Mesodermal cell (in vitro differentiated cells): Measurements from ENCODE around the gene ARHGEF25.
"Not testable (repeated sequence)": the region's sequence is repeated elsewhere in the genome, so short reads cannot be mapped to it uniquely, and the experiment has no call there.

ENCODE experiments used
- H3K27ac ChIP-seq: 2 replicates; pipeline ENCODE4 v1.7.0; 2013; ENCODE audit warnings: mild to moderate bottlenecking, low read depth, low read length, moderate library complexity; ENCODE audit not compliant: severe bottlenecking
- H3K36me3 ChIP-seq: 2 replicates; pipeline ENCODE4 v1.7.1; 2013; ENCODE audit warnings: mild to moderate bottlenecking, low read length, moderate library complexity; ENCODE audit not compliant: control insufficient read depth, insufficient read depth
- H3K4me1 ChIP-seq: one replicate; pipeline ENCODE4 v1.7.1; 2013; ENCODE audit warnings: mild to moderate bottlenecking, low read length; ENCODE audit not compliant: insufficient read depth, control insufficient read depth, poor library complexity, severe bottlenecking
- H3K4me3 ChIP-seq: 2 replicates; pipeline ENCODE4 v1.7.0; 2013; ENCODE audit warnings: low read length, control low read depth, mild to moderate bottlenecking; ENCODE audit not compliant: insufficient read depth, poor library complexity, severe bottlenecking; ENCODE audit errors: extremely low read depth
- H3K9me3 ChIP-seq: 2 replicates; pipeline ENCODE4 v1.7.1; 2013; ENCODE audit warnings: mild to moderate bottlenecking, low read length, moderate library complexity; ENCODE audit not compliant: control insufficient read depth
- WGBS, 2 experiments: methylation state at CpG; one replicate each; pipeline ENCODE4 v1.1.5; 2013; ENCODE audit warnings: missing lambda C conversion rate in 2 of 2; ENCODE audit not compliant: insufficient coverage in 2 of 2; 5-methylcytosine and 5-hydroxymethylcytosine counted together

ARHGEF25 gene

DNA sequence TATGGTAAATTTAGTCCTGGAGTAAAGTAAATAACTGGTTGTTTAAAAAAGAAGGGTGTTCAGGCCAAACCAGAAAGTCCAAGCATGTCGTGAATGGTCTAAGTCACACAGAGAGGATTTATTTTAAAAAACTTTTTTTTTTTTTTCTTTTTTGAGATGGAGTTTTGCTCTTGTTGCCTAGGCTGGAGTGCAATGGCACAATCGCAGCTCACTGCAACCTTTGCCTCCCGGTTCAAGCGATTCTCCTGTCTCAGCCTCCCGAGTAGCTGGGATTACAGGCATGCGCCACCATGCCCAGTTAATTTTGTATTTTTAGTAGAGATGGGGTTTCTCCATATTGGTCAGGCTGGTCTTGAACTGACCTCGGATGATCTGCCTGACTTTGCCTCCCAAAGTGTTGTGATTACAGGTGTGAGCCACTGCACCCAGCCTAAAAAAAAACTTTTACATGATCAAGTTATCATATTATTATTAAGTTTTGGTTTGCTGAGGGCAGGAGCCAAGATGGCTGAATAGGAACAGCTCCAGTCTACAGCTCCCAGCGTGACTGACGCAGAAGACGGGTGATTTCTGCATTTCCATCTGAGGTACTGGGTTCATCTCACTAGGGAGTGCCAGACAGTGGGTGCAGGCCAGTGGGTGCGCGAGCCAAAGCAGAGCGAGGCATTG lies 34.9 kb downstream of the ARHGEF25 start:
- not testable (repeated sequence) for H3K4me1 ChIP-seq, H3K9me3 ChIP-seq, H3K36me3 ChIP-seq, H3K4me3 ChIP-seq, H3K27ac ChIP-seq
- WGBS, 2 experiments, result 47 to 64% methylated on average over 3 to 8 of the region's 13 CpGs

- 80% methylated on average over 1 of the region's 15 CpGs; no CpG with 5 or more reads in 1 of the 2 experiments for WGBS, 2 experiments
- not testable (repeated sequence) for H3K4me3 ChIP-seq, H3K9me3 ChIP-seq, H3K27ac ChIP-seq, H3K36me3 ChIP-seq, H3K4me1 ChIP-seq
Measured at GRCh38 chr12:57646659-57647049, 35.4 kb downstream of the ARHGEF25 start.

DNA sequence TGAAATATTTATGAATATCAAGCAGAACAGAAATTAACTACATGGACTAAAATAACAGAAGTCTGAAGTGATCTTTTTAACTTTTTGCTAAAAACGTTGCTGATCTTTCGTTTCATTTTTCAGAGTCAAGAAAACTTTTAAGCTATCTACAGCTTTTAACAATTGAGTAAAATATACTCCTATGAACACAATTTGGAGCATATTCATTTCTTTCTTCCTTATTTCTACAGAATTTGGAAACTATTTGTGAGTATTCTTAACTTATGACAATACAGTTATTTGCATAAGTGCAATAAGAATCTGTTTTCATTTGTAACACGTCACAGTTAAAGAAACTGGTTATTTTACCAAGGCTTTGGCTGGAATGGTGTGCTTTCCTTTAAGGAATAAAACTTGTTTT lies 42.8 kb downstream of the ARHGEF25 start:
- 50% methylated on average over 3 of the region's 3 CpGs; no CpG with 5 or more reads in 1 of the 2 experiments for WGBS, 2 experiments
- H3K4me3 ChIP-seq, result no peak overlapping the region
- H3K27ac ChIP-seq, result no peak overlapping the region

DNA sequence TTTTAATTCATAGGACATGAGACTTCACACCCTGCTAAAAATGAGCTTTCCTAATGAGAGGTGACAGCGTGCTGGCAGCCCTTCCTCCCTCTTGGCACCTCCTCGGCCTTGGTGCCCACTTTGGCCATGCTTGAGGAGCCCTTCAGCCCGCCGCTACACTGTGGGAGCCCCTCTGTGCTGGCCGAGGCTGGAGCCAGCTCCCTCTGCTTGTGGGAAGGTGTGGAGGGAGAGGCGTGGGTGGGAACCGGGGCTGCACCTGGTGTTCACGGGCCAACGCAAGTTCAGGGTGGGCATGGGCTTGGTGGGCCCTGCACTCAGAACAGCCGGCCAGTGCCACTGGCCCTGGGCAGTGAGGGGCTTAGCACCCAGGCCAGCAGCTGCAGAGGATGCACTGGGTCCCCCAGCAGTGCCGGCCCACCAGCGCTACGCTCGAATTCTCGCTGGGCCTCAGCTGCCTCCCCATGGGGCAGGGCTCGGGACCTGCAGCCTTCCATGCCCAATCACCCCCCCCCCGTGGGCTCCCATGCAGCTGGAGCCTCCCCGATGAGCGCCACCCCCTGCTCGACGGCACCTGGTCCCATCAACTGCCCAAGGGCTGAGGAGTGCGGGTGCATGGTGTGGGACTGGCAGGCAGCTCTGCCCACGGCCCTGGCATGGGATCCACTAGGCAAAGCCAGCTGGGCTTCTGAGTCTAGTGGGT lies 44.5 kb downstream of the ARHGEF25 start:
- no peak overlapping the region for H3K27ac ChIP-seq
- H3K36me3 ChIP-seq, result no peaks in the 10 kb centered on the region
- 79 to 82% methylated on average over 11 to 22 of the region's 23 CpGs for WGBS, 2 experiments
- no peaks in the 10 kb centered on the region for H3K4me1 ChIP-seq
- no peak overlapping the region for H3K4me3 ChIP-seq
- H3K9me3 ChIP-seq, result peaks cover 22% of the 10 kb centered on the region

More for the DNA sequence above, 42.8 kb downstream of the ARHGEF25 start:
- Histone ChIP-seq H3K9me3 (peaks cover 8% of the 10 kb centered on the region), H3K4me1 (no peaks in the 10 kb centered on the region), H3K36me3 (no peaks in the 10 kb centered on the region)

DNA sequence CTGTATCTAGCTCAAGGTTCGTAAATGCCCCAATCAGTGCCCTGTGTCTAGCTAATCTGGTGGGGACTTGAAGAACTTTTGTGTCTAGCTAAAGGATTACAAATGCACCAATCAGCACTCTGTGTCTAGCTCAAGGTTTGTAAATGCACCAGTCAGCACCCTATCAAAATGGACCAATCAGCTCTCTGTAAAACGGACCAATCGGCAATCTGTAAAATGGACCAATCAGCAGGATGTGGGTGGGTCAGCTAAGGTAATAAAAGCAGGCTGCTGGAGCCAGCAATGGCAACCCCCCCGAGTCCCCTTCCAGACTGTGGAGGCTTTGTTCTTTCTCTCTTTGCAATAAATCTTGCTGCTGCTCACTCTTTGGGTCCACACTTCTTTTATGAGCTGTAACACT lies 45.2 kb downstream of the ARHGEF25 start:
- WGBS, 2 experiments, result 79 to 83% methylated on average over 3 to 4 of the region's 4 CpGs
- peaks cover 23% of the 10 kb centered on the region for H3K9me3 ChIP-seq
- not testable (repeated sequence) for H3K27ac ChIP-seq, H3K4me3 ChIP-seq, H3K36me3 ChIP-seq, H3K4me1 ChIP-seq

DNA sequence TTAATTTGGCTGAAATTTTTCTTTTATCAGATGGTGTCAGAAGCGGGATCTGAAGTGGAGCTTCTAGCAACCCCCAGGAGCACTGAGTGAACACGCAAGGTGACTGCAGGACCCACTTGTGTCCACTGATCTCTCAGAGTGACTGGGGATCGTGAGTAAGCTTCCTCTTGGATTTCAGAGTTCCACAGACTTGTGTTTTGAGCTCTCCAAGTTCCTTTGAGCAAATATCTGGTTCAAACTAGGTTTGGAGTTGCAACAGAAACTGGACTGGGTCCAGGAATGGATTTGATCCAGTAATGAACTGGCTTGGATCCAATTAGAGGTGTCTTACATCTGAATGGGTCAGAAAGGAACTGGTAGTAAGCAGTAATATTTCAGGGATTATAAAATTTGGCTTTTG lies 46.5 kb downstream of the ARHGEF25 start:
- H3K4me3 ChIP-seq, result no peak overlapping the region
- peaks cover 30% of the 10 kb centered on the region for H3K9me3 ChIP-seq
- 42 to 48% methylated on average over 3 of the region's 3 CpGs for WGBS, 2 experiments
- no peaks in the 10 kb centered on the region for H3K36me3 ChIP-seq
- H3K27ac ChIP-seq, result no peak overlapping the region
- H3K4me1 ChIP-seq, result no peaks in the 10 kb centered on the region

DNA sequence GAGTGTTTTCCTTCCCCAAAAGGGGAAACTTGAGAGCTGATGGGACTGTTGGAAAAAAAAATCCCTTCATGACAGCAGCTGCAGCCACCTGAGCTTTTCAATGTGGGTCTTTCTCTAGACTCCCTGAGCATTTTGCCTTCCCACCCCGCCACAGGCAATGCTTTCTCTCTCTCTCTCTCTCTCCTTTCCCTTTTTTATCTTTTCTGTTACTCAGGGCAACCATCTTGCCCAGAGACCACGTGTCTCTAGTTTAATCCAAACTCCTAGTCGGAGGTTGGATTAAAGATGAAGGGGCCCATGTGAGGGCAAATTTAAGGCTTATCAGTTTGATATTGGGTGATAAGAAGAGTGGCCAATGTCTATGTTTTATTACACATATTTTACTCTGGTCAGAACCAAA lies 47.7 kb downstream of the ARHGEF25 start:
- Histone ChIP-seq H3K4me1 (no peaks in the 10 kb centered on the region), H3K27ac (no peak overlapping the region), H3K9me3 (peaks cover 32% of the 10 kb centered on the region), H3K4me3 (no peak overlapping the region), H3K36me3 (no peaks in the 10 kb centered on the region)
- 91% methylated on average over 1 of the region's 3 CpGs; no CpG with 5 or more reads in 1 of the 2 experiments for WGBS, 2 experiments

DNA sequence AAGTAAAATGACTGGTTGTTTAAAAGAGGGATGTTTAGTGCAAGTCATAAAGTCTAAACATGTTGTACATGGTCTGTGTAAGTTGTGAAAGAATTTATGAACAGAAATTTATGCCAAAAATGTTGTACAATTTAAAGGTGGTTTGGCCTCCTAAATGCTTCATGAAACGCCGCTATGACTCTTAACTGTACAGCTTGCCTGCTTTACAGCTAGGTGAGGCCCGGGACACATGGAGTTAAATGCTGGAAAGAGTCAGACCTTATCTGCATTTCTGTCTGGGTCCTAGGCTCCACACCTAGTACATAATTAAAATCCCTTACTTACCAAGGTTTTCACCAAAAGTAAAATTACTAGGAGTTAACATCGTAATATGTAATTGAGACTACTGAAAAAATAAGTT lies 50.1 kb downstream of the ARHGEF25 start:
- WGBS, 2 experiments, result 89% methylated on average over 3 of the region's 4 CpGs; no CpG with 5 or more reads in 1 of the 2 experiments
- Histone ChIP-seq H3K4me3 (no peak overlapping the region), H3K27ac (no peak overlapping the region), H3K36me3 (no peaks in the 10 kb centered on the region), H3K9me3 (peaks cover 27% of the 10 kb centered on the region), H3K4me1 (no peaks in the 10 kb centered on the region)

DNA sequence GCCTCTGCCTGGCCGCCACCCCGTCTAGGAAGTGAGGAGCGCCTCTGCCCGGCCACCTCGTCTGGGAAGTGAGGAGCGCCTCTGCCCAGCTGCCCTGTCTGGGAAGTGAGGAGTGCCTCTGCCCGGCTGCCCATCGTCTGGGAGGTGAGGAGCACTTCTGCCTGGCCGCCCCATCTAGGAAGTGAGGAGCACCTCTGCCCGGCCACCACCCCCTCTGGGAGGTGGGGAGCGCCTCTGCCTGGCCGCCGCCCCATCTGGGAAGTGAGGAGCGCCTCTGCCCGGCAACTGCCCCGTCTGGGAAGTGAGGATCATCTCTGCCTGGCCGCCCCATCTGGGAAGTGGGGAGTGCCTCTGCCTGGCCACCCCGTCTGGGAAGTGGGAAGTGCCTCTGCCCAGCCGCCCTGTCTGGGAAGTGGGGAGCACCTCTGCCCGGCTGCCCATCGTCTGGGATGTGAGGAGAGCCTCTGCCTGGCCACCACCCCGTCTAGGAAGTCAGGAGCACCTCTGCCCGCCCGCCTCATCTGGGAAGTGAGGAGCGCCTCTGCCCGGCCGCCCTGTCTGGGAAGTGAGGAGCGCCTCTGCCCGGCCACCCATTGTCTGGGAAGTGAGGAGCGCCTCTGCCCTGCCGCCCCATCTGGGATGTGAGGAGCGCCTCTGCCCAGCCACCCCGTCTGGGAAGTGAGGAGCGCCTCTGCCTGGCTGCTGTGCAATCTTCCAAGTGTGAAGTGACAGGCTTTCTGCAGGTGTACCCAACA lies 54.0 kb downstream of the ARHGEF25 start:
- WGBS, 2 experiments, result 88 to 92% methylated on average over 22 to 29 of the region's 34 CpGs
- H3K27ac ChIP-seq, H3K36me3 ChIP-seq, H3K4me3 ChIP-seq, H3K4me1 ChIP-seq: not testable (repeated sequence)
- H3K9me3 ChIP-seq, result peaks cover 14% of the 10 kb centered on the region
